Mucosa of stomach (tissue), 1 donor: ENCODE measurements around the gene RABGGTA.

Experiments used
- H3K27me3 ChIP-seq: one replicate; pipeline ENCODE4 v1.7.0; 2013; ENCODE audit warnings: mild to moderate bottlenecking, low read length; ENCODE audit not compliant: control insufficient read depth, insufficient read depth
- H3K36me3 ChIP-seq: one replicate; pipeline ENCODE4 v1.7.0; 2013; ENCODE audit warnings: low read length; ENCODE audit not compliant: control insufficient read depth, insufficient read depth
- H3K4me1 ChIP-seq: one replicate; pipeline ENCODE4 v1.7.0; 2013; ENCODE audit warnings: mild to moderate bottlenecking, low read length; ENCODE audit not compliant: control insufficient read depth, insufficient read depth
- H3K4me3 ChIP-seq: one replicate; pipeline ENCODE4 v1.7.0; 2013; ENCODE audit warnings: low read length
- H3K9ac ChIP-seq: one replicate; pipeline ENCODE4 v1.7.0; 2013; ENCODE audit warnings: mild to moderate bottlenecking, low read length, moderate library complexity
- H3K9me3 ChIP-seq: one replicate; pipeline ENCODE4 v1.7.0; 2013; ENCODE audit warnings: mild to moderate bottlenecking, low read length, moderate library complexity; ENCODE audit not compliant: control insufficient read depth
- donor health status: Pancreatic carcinoma.

RABGGTA gene

DNA sequence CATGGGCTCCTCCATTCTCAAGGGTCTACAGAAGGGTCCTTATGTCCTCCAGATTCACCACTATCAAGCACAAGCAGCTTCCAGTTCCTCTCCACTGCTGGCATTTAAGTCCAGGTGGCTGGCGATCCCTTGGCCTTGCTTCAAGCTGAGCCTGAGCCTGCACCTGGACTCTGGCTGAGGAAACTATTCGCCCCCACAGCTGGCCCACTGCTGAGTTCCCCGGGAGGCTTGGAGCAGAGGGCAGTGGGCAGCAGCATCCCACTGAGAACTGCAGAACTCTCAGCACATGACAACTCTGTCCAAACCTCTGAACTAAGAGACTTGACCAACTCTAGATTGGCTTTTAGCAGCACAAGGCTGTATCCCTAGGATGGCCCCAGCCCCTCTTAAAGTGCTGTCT is 11.3 kb upstream of the RABGGTA start:
- Histone ChIP-seq H3K4me3 (no peak overlapping the region), H3K27me3 (no peaks in the 10 kb centered on the region), H3K4me1 (no peaks in the 10 kb centered on the region), H3K9ac (no peak overlapping the region), H3K9me3 (no peaks in the 10 kb centered on the region), H3K36me3 (no peaks in the 10 kb centered on the region)

GRCh38 chr14:24281636-24282035 is 10.2 kb upstream of the RABGGTA start:
- Histone ChIP-seq H3K4me3 (no peak overlapping the region), H3K9me3 (no peaks in the 10 kb centered on the region), H3K27me3 (no peaks in the 10 kb centered on the region), H3K4me1 (no peaks in the 10 kb centered on the region), H3K36me3 (no peaks in the 10 kb centered on the region), H3K9ac (no peak overlapping the region)

DNA sequence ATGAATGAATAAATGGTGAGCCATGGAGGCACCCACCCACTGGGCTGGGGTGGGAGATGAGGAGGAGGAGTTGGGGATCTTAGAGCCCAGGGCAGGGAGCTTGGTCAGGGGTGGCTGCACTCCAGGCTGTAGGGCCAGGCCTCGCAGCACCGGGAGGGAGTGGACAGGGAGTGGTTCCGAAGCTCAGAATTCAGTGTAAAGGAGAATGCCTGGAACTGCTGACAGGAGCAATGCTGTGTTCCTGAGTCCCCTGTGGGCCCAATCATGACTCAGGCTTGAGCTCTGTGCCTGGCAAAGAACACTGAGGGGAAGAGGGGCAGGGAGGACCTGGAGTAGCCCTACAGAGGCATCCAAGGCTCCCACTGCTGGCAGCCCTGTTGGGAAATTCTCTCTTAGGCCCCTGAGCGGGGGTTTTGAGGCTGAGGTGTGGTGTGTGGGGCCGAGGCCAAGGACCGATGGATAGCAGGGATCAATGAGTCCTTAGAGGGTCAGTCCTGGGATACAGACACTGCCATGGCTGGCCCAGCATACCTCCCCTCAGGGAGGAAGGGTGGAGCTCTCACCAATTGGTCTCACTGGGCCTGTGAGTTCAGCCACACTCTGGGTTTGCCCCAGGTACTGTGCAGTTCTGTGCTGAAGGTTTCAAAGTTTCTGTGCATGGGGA is 9.5 kb upstream of the RABGGTA start:
- H3K36me3 ChIP-seq = no peaks in the 10 kb centered on the region
- H3K4me1 ChIP-seq = no peaks in the 10 kb centered on the region

DNA sequence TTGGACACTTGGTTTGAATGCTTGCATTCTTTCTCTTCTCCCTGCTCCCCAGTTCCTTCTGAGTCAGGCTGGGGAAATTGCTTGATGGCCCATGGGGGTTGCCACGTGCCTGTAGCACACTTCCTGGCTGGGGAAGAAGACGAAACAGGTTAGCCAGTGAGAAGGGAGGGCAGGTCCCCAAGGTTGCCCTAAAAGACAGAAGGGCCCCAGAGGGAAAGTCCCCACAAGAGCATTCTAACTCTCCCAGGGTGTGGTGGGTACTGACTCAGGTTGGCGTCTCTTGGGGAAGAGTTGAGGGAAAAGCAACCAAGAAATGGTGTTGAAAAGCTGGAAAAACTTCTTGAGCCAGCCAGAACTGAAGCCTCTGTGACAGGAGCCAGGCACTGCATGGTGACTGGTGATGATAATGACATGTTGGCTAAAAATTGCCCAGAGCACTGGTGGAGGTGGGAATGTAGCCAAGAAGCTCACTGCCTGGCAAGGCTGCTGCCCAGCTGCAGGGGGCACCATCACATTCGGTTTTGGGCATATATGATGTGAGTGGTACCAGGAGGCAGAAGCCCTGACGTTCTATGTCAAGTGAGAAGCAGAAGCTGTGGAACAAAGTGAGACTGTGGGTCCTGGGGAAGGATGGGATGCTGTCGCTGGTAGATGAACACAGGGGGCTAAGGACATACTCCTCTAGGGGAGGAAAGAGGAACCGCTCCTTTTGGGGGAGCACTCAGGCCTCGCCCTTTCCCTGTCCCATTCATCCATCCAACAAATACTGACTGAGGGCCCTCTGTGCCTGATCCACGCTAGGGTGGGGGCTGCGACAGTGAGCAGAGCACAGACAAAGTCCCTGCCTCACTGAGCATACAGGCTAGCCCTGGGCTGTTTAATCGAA is 8.1 kb upstream of the RABGGTA start:
- Histone ChIP-seq H3K36me3 (no peaks in the 10 kb centered on the region), H3K4me1 (peaks cover under 1% of the 10 kb centered on the region), H3K4me3 (no peak overlapping the region), H3K9me3 (no peaks in the 10 kb centered on the region), H3K27me3 (no peaks in the 10 kb centered on the region), H3K9ac (no peak overlapping the region)

More for the DNA sequence above, 9.5 kb upstream of the RABGGTA start:
- no peaks in the 10 kb centered on the region for H3K9me3 ChIP-seq
- H3K9ac ChIP-seq = no peak overlapping the region
- H3K27me3 ChIP-seq = no peaks in the 10 kb centered on the region
- H3K4me3 ChIP-seq = no peak overlapping the region

GRCh38 chr14:24278424-24278823 is 7.0 kb upstream of the RABGGTA start:
- H3K9ac ChIP-seq = no peak overlapping the region
- H3K27me3 ChIP-seq = no peaks in the 10 kb centered on the region
- peaks cover 8% of the 10 kb centered on the region for H3K4me1 ChIP-seq
- H3K36me3 ChIP-seq = no peaks in the 10 kb centered on the region
- H3K4me3 ChIP-seq = no peak overlapping the region
- H3K9me3 ChIP-seq = no peaks in the 10 kb centered on the region

GRCh38 chr14:24277606-24278321 is 6.4 kb upstream of the RABGGTA start:
- H3K36me3 ChIP-seq = no peaks in the 10 kb centered on the region
- no peak overlapping the region for H3K4me3 ChIP-seq
- H3K9ac ChIP-seq = no peak overlapping the region
- peaks cover 8% of the 10 kb centered on the region for H3K4me1 ChIP-seq
- H3K27me3 ChIP-seq = no peaks in the 10 kb centered on the region
- no peaks in the 10 kb centered on the region for H3K9me3 ChIP-seq

DNA sequence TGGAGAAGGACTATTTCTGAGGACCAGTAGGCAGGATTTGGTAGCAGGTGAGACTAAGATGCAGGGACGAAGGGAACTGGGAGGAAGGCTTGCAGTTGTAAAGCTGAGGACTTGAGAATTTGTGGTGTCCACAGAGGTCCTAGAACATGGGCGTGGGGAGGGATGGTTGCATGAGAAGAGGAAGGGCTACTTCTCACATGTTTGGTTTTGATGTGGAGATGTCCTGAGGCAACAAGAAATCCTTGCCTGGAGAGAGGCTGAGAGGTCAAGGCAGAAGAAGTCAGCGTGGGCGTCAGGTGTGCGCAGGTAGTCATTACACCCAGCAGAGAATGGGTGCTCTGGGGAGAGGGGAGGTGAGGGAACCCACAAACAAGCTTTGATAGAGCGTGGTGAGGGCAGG is 5.7 kb upstream of the RABGGTA start:
- Histone ChIP-seq H3K4me3 (no peak overlapping the region), H3K9ac (no peak overlapping the region), H3K9me3 (no peaks in the 10 kb centered on the region), H3K4me1 (peaks cover 8% of the 10 kb centered on the region), H3K27me3 (no peaks in the 10 kb centered on the region), H3K36me3 (no peaks in the 10 kb centered on the region)

DNA sequence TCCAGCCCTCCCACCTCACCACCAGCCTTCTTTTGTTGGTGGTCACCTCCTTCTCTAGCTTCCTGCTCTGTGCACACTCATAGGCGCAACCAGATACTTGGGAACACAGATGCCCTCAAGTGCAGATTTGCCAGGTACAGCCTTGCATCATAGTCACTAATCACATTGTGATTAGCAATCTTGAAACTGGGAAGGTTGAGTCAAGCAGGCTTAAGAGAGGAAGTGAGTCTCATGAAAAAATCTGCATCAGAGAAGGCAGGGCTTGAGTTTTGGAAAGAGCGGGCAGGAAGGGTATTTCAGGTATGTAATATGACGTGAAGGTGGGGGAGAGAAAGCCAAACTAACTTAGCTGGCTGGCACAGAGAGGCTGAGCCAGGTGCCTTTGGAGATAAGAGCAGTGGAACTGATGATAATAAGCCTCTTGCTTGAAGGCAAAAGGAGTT is 2.7 kb upstream of the RABGGTA start:
- H3K4me1 ChIP-seq = peaks cover 18% of the 10 kb centered on the region
- no peak overlapping the region for H3K4me3 ChIP-seq

DNA sequence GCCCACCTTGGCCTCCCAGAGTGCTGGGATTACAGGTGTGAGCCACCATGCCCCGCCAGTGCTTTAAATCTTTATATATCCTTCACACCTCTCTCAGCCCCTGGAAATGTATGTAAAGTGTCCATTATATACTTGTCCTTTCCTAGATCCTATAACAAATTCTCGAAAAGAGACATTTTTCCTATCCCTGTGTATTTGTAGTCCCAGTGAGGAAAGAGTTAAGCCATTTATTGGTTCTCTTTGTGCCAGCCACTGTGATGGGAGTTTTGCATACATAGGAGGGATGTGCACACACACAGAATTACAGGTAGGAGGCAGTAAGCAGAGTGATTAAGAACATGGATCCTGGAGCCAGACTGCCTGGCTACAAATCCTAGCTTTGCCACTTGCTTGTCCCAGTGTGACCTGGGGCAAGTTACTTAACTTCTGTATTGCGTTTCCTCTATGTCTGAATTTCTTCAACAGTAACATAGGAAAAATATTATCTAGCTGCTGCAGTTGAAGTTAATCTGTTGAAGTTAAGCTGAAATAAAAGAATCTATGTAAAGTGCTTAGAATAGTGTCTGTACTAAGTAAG is 2.1 kb upstream of the RABGGTA start:
- H3K4me1 ChIP-seq = peaks cover 18% of the 10 kb centered on the region
- H3K36me3 ChIP-seq = no peaks in the 10 kb centered on the region
- H3K4me3 ChIP-seq = no peak overlapping the region
- H3K9ac ChIP-seq = no peak overlapping the region
- H3K27me3 ChIP-seq = no peaks in the 10 kb centered on the region
- H3K9me3 ChIP-seq = no peaks in the 10 kb centered on the region

More for the DNA sequence above, 2.7 kb upstream of the RABGGTA start:
- Histone ChIP-seq H3K9me3 (no peaks in the 10 kb centered on the region), H3K36me3 (no peaks in the 10 kb centered on the region), H3K27me3 (no peaks in the 10 kb centered on the region), H3K9ac (no peak overlapping the region)

- H3K4me3 ChIP-seq = no peak overlapping the region
- no peaks in the 10 kb centered on the region for H3K9me3 ChIP-seq
- no peak overlapping the region for H3K9ac ChIP-seq
- H3K36me3 ChIP-seq = no peaks in the 10 kb centered on the region
- no peaks in the 10 kb centered on the region for H3K27me3 ChIP-seq
- peaks cover 18% of the 10 kb centered on the region for H3K4me1 ChIP-seq
These were observed 1.1 kb upstream of the RABGGTA start for GRCh38 chr14:24272467-24272866.

- H3K9ac ChIP-seq = peak overlapping the region; percentile 98
- no peaks in the 10 kb centered on the region for H3K36me3 ChIP-seq
- H3K4me1 ChIP-seq = peaks cover 18% of the 10 kb centered on the region
- H3K4me3 ChIP-seq = peak overlapping the region; percentile 52
- no peaks in the 10 kb centered on the region for H3K27me3 ChIP-seq
- H3K9me3 ChIP-seq = no peaks in the 10 kb centered on the region
These were observed 452 bp upstream of the RABGGTA start for GRCh38 chr14:24271834-24272263.
